ENCODE data around the gene STAM.

DNA sequence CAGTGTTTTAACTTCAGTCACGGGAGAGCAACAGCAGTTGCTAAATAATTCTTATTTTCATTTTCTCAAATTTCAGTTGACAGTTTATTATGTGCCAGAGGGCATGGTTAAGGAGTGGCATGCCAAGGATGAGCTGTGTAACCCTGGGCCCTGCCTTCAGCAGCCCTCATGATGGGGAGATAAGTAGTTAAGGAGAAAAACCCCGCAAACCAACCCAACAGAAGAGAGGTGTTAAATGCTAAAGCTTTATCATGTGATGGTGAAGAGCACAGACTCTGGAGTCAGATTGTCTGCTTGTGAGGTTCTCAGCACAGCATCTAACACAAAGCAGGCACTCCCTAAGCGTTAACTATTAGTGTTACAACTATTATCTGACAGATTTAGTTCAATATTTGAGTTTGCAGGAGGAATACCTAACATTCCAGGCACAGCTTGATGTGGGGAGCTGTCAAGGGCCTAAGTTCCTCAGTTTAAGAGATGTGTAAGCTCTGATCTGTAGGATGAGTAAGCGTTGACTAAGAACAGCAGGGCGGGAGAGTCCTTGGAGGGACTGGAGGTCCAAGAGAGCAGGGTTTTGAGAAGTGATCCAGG lies 29.6 kb downstream of the STAM start:
- TF ChIP-seq, protein P1, sequence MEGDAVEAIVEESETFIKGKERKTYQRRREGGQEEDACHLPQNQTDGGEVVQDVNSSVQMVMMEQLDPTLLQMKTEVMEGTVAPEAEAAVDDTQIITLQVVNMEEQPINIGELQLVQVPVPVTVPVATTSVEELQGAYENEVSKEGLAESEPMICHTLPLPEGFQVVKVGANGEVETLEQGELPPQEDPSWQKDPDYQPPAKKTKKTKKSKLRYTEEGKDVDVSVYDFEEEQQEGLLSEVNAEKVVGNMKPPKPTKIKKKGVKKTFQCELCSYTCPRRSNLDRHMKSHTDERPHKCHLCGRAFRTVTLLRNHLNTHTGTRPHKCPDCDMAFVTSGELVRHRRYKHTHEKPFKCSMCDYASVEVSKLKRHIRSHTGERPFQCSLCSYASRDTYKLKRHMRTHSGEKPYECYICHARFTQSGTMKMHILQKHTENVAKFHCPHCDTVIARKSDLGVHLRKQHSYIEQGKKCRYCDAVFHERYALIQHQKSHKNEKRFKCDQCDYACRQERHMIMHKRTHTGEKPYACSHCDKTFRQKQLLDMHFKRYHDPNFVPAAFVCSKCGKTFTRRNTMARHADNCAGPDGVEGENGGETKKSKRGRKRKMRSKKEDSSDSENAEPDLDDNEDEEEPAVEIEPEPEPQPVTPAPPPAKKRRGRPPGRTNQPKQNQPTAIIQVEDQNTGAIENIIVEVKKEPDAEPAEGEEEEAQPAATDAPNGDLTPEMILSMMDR (IDR thresholded peaks at IDR 0.05 in 2 of 3, conservative IDR thresholded peaks at IDR 0.05 in 1 of 3; ENCODE audit: control insufficient read depth in 2 of 3, extremely low read depth in 1 of 3, insufficient read depth in 1 of 3, low read depth in 3 of 3, low read length in 3 of 3), result no peak
- TF ChIP-seq, protein P2, sequence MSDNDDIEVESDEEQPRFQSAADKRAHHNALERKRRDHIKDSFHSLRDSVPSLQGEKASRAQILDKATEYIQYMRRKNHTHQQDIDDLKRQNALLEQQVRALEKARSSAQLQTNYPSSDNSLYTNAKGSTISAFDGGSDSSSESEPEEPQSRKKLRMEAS (IDR thresholded peaks at IDR 0.05; ENCODE audit: low read depth, low read length), result no peak
- TF ChIP-seq, protein P3, sequence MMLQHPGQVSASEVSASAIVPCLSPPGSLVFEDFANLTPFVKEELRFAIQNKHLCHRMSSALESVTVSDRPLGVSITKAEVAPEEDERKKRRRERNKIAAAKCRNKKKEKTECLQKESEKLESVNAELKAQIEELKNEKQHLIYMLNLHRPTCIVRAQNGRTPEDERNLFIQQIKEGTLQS (IDR thresholded peaks at IDR 0.05; ENCODE audit: borderline replicate concordance, extremely low read depth, low read depth, low read length), result no peak
- no peak for TF ChIP-seq BACH1 (IDR thresholded peaks at IDR 0.05; ENCODE audit: borderline replicate concordance)
- TF ChIP-seq, protein P4, sequence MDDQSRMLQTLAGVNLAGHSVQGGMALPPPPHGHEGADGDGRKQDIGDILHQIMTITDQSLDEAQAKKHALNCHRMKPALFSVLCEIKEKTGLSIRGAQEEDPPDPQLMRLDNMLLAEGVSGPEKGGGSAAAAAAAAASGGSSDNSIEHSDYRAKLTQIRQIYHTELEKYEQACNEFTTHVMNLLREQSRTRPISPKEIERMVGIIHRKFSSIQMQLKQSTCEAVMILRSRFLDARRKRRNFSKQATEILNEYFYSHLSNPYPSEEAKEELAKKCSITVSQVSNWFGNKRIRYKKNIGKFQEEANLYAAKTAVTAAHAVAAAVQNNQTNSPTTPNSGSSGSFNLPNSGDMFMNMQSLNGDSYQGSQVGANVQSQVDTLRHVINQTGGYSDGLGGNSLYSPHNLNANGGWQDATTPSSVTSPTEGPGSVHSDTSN (IDR thresholded peaks at IDR 0.05; ENCODE audit: insufficient replicate concordance, low read depth, low read length), result no peak
